ENCODE results near the gene TMEFF2. TPM values are rescaled to one million over a fixed set of nuclear protein-coding genes. Genes with fewer than 3 reads are reported as not detected.
A peak's percentile ranks its signal among the peaks of the same experiment; 100 is the strongest.

The TMEFF2 gene
- total RNA-seq, 1 donor from 2014 or later = not detected

DNA sequence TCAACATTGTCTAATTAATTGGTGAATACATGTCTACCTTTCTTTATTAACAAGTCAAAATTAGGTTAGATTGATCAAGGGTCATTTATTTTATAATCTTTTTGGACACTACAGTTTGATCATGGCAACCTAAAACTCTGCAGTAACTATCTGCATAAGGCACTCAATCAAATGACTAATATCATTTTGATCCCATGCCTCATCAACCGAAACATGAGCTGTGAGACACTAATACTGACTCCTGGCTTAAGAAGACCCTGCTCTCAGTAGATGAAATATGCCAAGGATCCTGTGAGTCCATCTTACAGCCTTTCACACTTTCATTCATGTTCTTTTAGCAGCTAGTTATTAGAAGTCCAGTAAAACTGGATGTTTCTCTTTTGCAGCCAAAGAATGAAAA is 178.5 kb downstream of the TMEFF2 start:
- no peak for DNase-seq (ENCODE audit: low read depth in 2 of 2)

DNA sequence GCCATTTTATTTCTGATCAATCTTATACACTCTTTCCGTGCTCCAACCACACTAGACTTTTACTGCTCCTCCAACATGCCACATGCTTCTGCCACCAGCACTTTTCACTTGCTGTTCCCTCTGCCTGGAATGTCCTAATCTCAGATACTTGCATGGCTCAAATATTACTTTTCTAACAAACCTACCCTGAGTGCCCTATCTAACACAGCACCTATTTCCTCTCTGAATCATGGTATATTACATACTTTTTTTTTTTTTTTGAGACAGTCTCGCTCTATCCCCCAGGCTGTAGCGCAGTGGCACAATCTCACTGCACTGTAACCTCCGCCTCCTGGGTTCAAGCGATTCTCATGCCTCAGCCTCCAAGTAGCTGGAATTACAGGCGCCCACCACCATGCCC is 181.5 kb downstream of the TMEFF2 start:
- DNase-seq (ENCODE audit: low read depth in 2 of 2) = no peak

DNA sequence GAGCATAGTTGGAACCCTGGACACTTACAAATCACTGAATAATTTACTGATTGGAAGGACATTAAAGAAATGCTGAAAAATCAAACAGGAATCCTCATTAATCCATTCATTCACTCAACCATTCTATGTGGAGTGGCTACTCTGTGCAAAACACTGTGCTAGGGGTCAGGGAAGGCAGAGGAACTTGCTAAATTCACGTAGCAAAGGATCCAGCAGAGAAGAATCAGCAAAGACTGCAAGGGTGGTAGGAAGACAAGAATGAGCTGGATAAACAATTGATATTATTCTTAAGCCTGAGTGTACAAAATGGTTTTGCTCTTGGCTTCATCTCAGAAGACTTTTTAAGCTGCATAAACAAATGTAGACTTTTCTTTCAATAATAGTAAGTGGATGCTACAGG is 183.5 kb downstream of the TMEFF2 start:
- no peak for DNase-seq (ENCODE audit: low read depth in 2 of 2)

DNA sequence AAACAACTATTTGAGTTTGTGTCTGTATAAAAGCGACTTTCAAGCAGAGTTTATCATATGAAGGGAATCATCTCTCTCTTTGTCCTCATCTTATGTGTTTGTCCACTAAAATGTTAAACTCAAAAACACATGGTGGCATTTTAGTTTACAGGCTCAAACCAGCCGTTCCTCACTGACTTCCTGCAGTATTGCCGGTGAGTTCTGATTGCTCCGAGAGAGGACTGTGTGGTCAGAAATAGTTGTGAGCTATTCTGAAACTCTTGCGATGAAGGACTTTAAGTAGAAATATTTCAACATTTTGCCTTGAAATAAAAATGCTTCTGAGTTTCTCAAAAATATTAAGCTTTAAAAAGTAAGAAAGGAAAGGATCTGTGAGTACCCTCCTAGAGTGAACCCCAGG is 184.7 kb downstream of the TMEFF2 start:
- DNase-seq (ENCODE audit: low read depth in 2 of 2) = no peak

DNA sequence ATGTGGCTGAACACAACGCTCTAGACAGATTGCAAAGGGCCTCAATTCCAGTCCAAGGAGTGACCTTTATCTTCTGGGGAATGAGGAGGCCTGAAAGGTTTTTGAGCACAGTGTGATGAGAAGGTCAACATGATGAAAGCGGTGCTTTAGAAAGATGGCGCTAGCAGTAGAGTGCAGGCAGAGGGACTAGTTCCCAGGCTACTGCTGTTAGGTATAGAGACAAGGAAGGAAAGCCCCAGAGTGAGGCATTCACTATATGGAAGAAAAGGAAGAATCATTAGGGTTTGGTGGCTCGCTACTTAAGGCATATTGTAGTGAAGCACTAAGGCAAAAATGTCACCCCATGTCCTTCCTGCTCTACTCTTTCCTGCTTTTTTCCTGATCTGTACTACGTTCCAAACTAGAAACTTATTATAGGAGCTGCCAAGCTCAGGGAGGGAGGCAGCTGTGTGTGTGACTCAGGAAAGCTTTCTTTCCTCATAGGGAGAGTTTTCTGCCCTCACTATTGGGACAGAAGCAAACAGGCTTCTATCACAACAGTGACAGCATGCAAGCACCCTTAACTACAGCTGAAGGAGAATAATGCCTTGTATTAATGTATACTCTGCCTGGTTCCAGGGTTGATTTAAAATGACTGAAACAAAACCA is 187.0 kb downstream of the TMEFF2 start:
- DNase-seq (ENCODE audit: low read depth in 2 of 2) = peak; percentile 28 to 51

DNA sequence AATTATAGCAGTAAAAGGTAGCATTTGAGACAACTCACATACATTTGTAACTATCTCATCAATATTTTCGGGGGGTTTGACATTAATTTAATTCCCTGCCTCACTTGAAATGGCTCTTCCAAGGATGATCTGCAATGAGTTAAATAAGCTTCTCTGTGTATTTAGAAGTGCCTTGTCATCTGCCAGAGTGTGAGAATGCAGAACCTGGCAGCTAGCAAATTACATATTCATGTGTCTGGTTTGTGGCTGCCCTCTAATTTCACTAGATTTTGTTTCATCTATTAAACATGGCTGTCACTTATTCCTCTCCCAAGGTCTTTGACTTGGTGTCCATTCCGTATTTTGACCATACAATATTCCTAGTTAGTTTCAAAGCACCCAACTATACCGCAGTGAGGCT is 189.5 kb downstream of the TMEFF2 start:
- no peak for DNase-seq (ENCODE audit: low read depth in 2 of 2)

DNA sequence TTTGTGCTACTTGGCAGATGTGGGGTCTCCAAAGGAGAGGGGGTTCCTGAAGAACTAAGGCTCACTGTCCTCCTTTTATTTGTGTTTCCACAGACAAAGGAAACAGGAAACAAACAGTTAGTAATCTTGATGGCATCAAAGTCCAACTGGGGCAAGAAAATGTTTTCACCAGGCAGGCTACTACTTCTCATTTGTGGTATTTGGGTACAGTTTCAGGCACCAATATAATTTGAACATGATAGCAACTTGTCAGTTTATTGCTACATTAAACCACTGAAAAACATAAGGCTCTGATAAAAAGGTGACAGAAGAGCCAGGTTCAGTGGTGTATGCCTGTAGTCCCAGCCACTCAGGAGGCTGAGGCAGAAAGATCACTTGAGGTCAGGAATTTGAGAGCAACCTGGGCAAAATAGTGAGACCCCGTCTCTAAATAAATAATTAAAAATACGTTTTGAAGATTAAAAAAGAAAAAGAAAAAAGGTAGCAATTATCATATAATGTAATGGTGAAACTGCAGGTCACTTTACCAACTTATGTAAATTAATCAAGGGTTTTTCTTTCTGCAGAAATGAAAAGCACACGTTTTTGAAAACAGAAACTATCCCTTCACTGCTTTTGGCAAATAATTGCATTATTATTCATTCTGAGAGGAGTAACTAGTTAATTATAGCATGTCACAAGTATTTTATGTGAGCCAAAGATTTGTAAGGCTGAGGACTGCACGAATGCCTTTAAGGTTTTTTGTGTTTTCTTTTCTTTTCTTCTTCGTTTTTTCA is 190.4 kb downstream of the TMEFF2 start:
- no peak for DNase-seq (ENCODE audit: low read depth in 2 of 2)

DNA sequence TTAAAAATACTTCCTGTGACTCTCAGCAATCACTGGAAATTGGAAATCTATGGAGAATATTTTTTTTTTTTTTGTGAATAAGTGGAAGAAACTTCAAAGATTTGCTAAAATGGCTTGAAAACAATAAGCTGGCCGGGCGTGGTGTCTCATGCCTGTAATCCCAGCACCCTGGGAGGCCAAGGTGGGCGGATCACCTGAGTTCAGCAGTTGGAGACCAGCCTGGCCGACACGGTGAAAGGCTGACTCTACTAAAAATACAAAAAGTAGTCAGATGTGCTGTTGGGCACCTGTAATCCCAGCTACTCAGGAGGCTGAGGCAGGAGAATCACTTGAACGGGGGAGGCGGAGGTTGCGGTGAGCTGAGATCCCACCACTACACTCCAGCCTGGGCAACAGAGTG is 192.3 kb downstream of the TMEFF2 start:
- DNase-seq (ENCODE audit: low read depth in 2 of 2) = no peak

DNA sequence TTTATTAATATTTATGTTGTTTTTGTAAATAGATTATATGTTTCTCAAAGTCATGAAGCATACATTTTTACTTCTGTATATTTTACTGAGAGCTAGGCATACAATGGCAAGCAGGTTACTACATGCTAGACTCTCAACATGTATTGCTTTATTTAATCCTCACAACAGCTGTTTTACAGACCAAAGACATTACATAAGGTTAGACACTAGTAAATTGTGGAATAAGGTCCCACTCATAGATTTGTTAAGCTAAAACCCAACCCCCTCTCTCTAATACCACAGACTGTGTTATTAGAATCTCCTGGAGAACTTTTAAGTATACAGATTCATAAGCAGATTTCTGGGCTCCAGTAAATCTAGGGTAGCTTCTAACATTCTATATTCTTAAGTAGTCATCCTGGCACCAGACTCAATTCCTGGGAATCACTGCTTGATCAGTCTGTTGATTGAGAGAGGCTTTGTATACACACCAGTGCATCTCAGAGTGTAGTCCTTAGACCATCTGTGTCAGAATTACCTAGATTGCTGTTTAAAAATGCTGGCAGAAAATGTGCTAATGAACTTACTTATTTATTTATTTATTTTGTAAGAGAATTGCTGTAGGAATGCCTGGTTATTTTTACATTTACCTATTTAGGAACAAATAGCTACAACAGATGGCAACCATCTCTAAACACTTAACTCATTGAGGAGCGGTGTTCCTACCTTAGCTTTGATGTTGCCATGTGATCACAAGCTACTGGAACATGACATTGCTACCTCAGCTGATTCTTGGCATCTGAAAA is 194.3 kb downstream of the TMEFF2 start:
- DNase-seq (ENCODE audit: low read depth in 2 of 2) = no peak

DNA sequence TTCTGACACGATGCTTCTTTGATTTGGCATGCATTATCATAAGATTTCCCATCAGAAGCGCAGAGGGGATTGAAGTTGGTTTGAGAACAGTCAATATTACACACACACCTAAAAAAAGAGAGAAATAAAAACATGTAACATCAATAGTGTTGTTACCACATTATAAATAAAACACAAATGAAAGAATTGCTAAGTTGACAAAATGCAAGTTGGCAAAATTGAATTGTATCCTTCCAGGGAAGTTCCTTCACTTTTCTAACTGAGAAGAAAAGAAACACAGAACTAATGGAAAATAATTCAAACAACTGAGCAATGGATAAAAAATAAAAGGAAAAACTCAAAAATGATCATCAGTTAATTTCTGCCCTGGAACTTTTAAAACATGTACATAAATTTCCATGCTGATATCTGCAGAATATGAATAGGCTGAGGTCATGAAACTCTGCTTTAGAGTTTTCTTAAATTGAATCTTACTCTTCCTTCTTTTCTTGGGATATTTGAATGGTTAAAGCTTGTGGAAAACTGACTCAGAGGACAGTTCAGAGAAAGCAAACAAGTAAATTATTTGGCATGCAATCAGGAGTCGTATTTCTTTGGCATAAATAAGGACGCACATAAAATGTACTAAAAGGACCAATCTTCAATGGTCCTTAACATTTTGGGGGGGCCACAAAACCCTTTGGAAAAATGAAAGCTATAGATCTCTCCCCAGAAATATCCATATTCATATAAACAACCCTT is 195.5 kb downstream of the TMEFF2 start:
- DNase-seq (ENCODE audit: low read depth in 2 of 2) = no peak

DNA sequence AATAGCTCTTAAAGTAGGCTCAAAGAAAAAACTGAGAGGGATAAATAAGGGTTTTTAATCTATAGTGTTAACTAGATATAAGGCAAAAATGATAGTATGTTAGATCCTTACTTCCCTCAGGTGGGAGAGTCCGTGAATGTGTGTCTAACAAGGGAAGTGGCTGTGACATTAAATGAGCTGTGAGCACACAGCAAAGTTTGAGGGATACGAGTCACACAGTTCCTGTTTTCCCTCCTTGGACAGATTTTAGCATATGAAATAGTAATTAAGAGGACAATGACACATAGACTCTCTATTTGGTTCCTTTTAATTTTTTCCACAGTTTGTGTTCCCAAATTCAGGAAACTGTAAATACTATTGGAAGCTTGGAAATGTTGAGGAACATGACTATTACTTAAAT is 199.4 kb downstream of the TMEFF2 start:
- DNase-seq (ENCODE audit: low read depth in 2 of 2) = peak; percentile 16 to 29

DNA sequence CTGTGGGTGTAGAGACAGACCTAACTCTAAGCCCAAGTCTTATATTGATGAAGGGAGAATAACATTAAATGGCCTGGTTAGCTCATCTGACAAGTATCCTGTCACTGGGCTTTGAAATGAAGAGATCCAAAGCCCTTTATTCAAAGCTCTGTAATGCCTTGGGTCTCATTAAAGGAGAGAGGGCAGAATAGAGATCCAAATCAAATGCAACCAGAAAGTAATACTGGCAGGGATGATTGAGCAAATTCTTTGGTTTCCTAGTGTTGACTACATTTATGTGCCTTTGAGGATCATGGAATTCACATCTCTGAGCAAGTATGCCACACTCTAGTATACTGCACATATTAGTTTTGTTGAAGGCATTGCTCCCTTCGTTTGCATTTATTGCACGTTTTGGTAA is 200.0 kb downstream of the TMEFF2 start:
- no peak for DNase-seq (ENCODE audit: low read depth in 2 of 2)

DNA sequence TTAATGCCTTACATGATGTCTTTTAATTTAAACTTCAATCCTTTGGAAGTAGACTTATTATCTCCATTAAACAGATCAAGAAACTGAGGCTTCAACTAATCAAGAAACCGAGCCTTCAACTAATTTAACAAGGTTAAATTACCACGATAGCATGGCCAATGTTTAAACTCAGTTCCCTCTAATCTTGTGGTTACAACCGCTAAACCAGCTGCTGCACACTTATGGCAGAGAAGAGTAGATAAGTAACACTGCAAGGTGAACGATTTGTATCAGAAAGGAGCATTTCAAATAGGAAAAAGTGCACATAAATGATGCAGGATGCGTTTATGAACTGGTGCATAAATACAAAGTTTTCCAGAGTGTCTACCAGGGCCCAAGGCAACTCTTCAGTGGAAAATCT is 203.3 kb downstream of the TMEFF2 start:
- no peak for DNase-seq (ENCODE audit: low read depth in 2 of 2)

DNA sequence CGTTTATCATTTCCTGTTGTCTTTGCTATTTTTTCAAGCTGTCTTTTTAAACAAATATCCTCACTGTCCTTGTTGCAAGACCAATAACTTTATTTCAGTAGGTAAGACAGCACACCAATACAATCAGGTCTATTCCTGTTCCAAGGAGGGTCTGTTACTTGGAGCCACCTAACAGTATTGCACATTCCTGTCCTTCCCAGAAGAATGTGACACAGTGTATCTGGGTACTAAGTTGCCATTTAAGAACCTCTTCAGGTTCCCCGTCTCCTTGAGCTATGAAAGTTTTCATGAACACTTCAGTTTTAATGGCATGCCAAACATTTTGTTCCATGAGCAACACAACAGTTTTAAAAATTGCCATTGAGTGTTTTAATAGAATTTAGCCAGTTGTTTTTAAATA is 209.0 kb downstream of the TMEFF2 start:
- no peak for DNase-seq (ENCODE audit: low read depth in 2 of 2)

DNA sequence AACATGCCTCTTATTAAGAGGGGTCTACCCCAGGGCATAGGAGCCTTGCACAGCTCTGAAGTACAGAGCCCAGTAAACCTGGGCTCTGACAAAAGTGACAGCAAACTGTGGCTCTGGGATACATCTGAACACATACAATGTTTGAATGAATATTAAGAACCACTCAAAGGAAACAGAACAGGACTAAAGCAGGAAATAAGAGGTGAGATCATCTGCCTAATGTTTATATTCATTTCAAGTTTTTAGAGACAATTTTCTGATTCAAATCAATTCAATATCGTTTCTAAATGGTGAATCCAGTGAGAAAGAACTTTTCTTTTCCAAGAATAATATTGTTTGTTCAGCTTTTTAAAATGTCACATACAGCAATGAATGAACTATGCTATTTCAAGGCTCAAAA is 211.1 kb downstream of the TMEFF2 start:
- peak; percentile 57 to 61 for DNase-seq (ENCODE audit: low read depth in 2 of 2)

DNA sequence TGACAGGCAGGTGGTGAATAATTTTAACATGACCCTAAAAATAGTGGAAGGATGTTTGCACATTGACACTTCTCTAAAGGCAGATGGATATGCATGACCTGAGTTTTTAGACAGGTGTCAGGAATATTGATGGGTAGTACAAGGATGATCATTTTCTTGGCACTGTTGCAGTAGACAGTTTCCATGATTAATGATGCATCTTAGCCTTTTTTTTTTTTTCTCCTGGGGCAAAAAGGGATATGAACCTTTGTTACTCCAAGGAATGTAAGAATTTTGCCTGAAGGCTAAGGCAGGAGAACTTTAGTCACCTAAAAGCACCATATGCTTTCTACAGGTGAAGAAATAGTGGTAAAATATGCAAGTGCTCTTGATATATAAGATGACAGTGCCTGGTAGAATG is 211.5 kb downstream of the TMEFF2 start:
- DNase-seq (ENCODE audit: low read depth in 2 of 2) = no peak

DNA sequence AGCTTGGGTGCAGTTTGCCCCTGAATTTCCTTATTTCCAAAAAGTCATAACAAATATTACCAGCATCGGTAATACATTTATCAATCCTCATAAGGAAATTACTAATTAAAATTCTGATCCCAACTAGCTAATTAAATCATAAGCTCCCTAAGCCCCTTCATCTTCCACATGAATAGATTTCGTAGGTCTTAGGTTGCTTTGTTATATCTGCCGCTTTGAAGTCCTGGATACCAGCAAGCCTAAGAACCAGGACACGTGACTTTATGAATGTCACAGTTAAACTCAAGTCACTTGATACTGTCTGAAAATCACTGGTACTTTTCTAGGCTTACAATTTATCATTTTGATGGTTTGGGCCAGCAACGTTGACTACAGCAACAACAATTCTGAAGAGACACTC is 213.0 kb downstream of the TMEFF2 start:
- DNase-seq (ENCODE audit: low read depth in 2 of 2) = no peak

DNA sequence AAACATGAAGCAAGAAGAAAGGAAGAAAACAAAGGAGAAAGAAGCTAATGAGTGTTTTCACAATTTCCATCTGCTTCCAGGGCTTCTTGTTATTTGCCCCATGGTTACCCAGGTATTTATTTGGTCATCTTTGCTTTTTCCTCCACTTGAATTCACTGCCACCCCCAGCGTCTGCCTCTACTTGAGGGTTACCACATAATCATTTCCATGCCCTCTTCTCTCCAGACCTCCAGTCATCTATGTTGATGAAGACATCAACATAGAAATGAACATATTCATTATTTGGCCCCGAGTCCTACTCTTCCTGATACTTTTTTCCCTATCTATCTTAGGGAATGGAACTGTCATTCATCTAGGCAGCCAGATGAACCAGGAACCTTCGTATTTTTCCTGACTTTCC is 214.2 kb downstream of the TMEFF2 start:
- DNase-seq (ENCODE audit: low read depth in 2 of 2) = no peak

DNA sequence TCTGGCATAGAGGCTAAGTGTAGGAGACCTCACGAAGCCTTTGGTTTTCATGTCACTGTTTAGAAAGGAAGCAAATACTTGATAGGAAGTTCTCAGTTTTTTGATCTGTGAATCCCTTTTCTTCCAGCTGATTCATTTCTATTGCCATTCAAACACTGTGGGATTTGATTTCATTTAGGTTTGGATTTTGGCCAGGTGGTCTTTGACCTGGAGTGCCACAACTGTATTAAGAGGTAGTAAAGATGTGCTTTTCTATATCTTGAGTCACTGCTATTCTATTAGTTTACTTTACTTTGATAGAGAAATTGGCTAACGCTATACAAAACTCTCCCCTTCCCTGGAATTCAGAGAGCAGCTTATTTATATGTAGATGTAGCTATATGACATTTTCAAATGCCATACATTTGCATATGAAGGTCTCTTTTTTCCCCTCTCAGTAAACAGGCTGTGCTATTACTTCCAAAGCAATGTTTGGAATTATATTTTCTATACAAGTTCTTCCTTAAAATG is 215.5 kb downstream of the TMEFF2 start:
- no peak for DNase-seq (ENCODE audit: low read depth in 2 of 2)

DNA sequence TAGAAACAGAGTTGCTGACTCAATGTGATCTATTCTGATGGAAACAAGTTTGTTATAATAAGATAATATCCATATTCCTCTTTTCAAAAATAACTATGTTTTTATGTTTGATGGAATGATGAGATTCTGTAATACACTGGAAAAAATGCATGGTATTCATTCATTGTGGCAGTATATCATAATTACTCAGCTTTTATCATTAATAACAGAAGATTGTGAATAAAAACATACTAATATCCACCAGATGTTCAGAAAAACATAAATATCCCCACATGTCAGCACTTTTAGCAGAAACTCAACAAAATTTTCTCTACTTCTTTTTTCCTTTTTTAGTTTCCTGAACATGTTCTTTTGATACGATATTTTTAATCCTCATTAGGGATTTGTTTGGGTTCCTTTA is 217.0 kb downstream of the TMEFF2 start:
- DNase-seq (ENCODE audit: low read depth in 2 of 2) = no peak

DNA sequence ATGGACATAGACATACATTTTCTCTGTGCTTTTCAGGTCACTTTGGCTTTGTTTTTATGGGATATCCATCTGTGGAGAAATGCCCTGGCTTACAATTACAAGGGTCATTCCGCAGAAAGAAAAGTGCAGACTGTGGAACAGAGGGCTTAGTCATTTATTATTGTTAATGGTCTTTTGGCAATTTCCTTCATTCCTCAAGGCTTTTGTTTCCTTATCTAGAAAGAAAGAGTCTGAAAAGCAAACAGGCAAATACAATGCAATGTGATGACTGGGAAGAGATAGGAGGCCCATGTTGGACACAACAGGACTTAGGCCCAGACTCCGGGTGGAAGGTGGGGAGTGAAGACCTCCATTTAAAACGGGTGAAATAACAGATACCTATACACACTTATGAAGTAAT is 218.3 kb downstream of the TMEFF2 start:
- DNase-seq (ENCODE audit: low read depth in 2 of 2) = peak; percentile 31 to 87

DNA sequence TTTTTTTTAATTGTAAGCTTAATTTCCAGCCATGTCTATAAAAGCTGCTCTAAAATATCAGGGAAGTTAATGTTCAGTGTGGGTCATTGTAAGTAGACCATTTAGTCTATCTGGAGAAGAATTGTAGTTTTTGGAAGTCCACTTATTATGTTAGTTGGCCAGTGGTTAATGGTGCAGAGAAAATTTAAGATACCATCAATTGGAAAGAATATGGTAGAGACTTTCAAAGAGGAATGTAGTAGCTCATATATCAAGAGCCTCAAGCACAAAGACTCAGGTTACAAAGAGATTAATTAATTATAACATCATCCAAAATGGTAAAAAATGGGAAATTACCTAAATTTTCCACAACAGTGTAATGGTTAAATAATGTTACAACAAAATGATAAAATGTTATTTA is 220.1 kb downstream of the TMEFF2 start:
- DNase-seq (ENCODE audit: low read depth in 2 of 2) = no peak

Measured in lung microvascular endothelial cell (primary cell).